HepG2 (cell line): ENCODE data around the gene GLTPD2. TPM values are rescaled to one million over a fixed set of nuclear protein-coding genes. Genes with fewer than 3 reads are reported as not detected.

ENCODE experiments used
- ATAC-seq: fragments of 200-7000 bp; cut with Tn5 transposase; 3 replicates; pipeline ENCODE4 v1.9.1; 2020; ENCODE audit warnings: mild to moderate bottlenecking, moderate library complexity
- BruUV-seq: library from RNA; stranded (reverse); fragments of 400-500 nt; replicated peaks from 2 replicates; lab custom pipeline; 2021; lab: Mats Ljungman, UMichigan
- CTCF ChIA-PET: fragments of 300-600 bp; formaldehyde crosslinking; extraction: SDS; loops from one replicate; lab custom pipeline; 2021; ENCODE audit warnings: low total read pairs, inconsistent platforms, low intra/inter-chr PET ratio; lab: Yijun Ruan, JAX
- POLR2A ChIA-PET: fragments of 350-600 bp; sonication (Branson Sonifier 250); formaldehyde crosslinking; loops from one replicate; lab custom pipeline; 2020; ENCODE audit warnings: antibody characterized with exemption, inconsistent platforms; lab: Yijun Ruan, JAX
- DNase-seq: peaks from one replicate; pipeline ENCODE4 v3.0.0-alpha.2; 2015; ENCODE audit warnings: low spot score
- FAIRE-seq: peaks from 3 replicates; lab custom pipeline; 2011; peaks lifted over from hg19 to GRCh38; lab: Jason Lieb, UNC
- H2AFZ ChIP-seq: one replicate; pipeline ENCODE4 v1.6.1; 2011; ENCODE audit warnings: low read length, inconsistent platforms
- H3K27ac ChIP-seq: fragments of 300-600 bp; 3 replicates; pipeline ENCODE4 v1.8.0; 2011; ENCODE audit warnings: mixed run types, mild to moderate bottlenecking, mixed read lengths, low read length, inconsistent platforms; ENCODE audit not compliant: insufficient read depth; ENCODE audit errors: extremely low read length
- H3K27me3 ChIP-seq, 2 experiments: fragments of 200-600 bp in 1 of 2; 2 replicates in 1 of 2; 3 replicates in 1 of 2; pipeline versions ENCODE4 v1.6.0 to v1.8.0; 2011; ENCODE audit warnings: low read length in 2 of 2, mild to moderate bottlenecking in 2 of 2, moderate library complexity in 2 of 2, inconsistent platforms in 1 of 2; ENCODE audit not compliant: insufficient read depth in 2 of 2, control insufficient read depth in 1 of 2
- H3K36me3 ChIP-seq, 2 experiments: fragments of 200-600 bp in 1 of 2; replicated peaks in 1 of 2; 2 replicates in 1 of 2; 3 replicates in 1 of 2; pipeline versions ENCODE4 v1.5.1 to v1.8.0; 2011; ENCODE audit warnings: low read length in 2 of 2, inconsistent platforms in 1 of 2; ENCODE audit not compliant: insufficient read depth in 2 of 2, control insufficient read depth in 1 of 2
- H3K4me1 ChIP-seq: 2 replicates; pipeline ENCODE4 v1.5.1; 2012; ENCODE audit warnings: low read length, inconsistent platforms; ENCODE audit not compliant: insufficient read depth
- H3K4me2 ChIP-seq: 2 replicates; pipeline ENCODE4 v1.6.0; 2011; ENCODE audit warnings: low read depth, low read length, inconsistent platforms
- H3K4me3 ChIP-seq, 3 experiments: fragments of 200-600 bp in 1 of 3; sonication (generic), shearing (Covaris generic) in 1 of 3; replicated peaks in 1 of 3; 2 replicates each; pipeline ENCODE4 v1.5.1; 2011 to 2016; ENCODE audit warnings: low read length in 3 of 3, inconsistent platforms in 2 of 3, low read depth in 2 of 3, mild to moderate bottlenecking in 2 of 3, control low read depth in 1 of 3, mixed read lengths in 1 of 3; ENCODE audit not compliant: insufficient read depth in 1 of 3
- H3K79me2 ChIP-seq: one replicate; pipeline ENCODE4 v1.6.1; 2011; ENCODE audit warnings: low read length, inconsistent platforms; ENCODE audit not compliant: insufficient read depth
- H3K9ac ChIP-seq: 2 replicates; pipeline ENCODE4 v1.6.0; 2011; ENCODE audit warnings: mild to moderate bottlenecking, low read depth, low read length, inconsistent platforms; ENCODE audit not compliant: insufficient read depth
- H3K9me3 ChIP-seq: 2 replicates; pipeline ENCODE4 v1.5.1; 2012; ENCODE audit warnings: mild to moderate bottlenecking, low read length
- H4K20me1 ChIP-seq: 2 replicates; pipeline ENCODE4 v1.6.0; 2011; ENCODE audit warnings: inconsistent platforms, mild to moderate bottlenecking, low read length, moderate library complexity; ENCODE audit not compliant: insufficient read depth
- AGO2 ChIP-seq: fragments of 200-400 bp; formaldehyde crosslinking; optimal IDR thresholded peaks from 2 replicates; pipeline ENCODE3; 2017; ENCODE audit warnings: mild to moderate bottlenecking, low read depth, low read length, moderate library complexity
- HIVEP1 ChIP-seq: sonication (generic); formaldehyde crosslinking; IDR thresholded peaks from 2 replicates; pipeline ENCODE4 v1.4.0; 2020; ENCODE audit warnings: mild to moderate bottlenecking, missing genetic modification reagents
- ISL2 ChIP-seq: sonication (generic); formaldehyde crosslinking; IDR thresholded peaks from 2 replicates; pipeline ENCODE4 v1.5.0; 2020; ENCODE audit warnings: missing genetic modification reagents
- KDM5A ChIP-seq: fragments of 200-600 bp; sonication (generic); IDR thresholded peaks from 2 replicates; pipeline ENCODE4 v1.7.0; 2018; ENCODE audit warnings: antibody characterized with exemption, mild to moderate bottlenecking, low read length, borderline replicate concordance
- MED13 ChIP-seq: sonication (generic); formaldehyde crosslinking; IDR thresholded peaks from 2 replicates; pipeline ENCODE4 v1.5.0; 2020; ENCODE audit warnings: missing genetic modification reagents
- PHF20 ChIP-seq: sonication (generic); formaldehyde crosslinking; IDR thresholded peaks from 2 replicates; pipeline ENCODE4 v1.5.0; 2020; ENCODE audit warnings: mild to moderate bottlenecking, missing genetic modification reagents
- RFXANK ChIP-seq: IDR thresholded peaks from 2 replicates; pipeline ENCODE4 v1.6.1; 2016
- TAF15 ChIP-seq: fragments of 200-400 bp; formaldehyde crosslinking; IDR thresholded peaks from one replicate; pipeline ENCODE4 v1.6.1; 2018; ENCODE audit warnings: mild to moderate bottlenecking, low read depth, low read length; ENCODE audit not compliant: poor library complexity, severe bottlenecking
- ZNF331 ChIP-seq: sonication (generic); formaldehyde crosslinking; IDR thresholded peaks from 2 replicates; pipeline ENCODE4 v1.4.0; 2020; ENCODE audit warnings: missing genetic modification reagents
- WGBS: methylation state at CpG from one replicate; pipeline ENCODE4 v1.1.6; 2017; ENCODE audit warnings: low lambda C conversion rate; 5-methylcytosine and 5-hydroxymethylcytosine counted together
- in situ Hi-C: cut with HindIII; loops from 2 replicates; pipeline ENCODE4 v1.10.0; 2017; ENCODE audit warnings: low pct_unique_long_range_greater_than_20kb; ENCODE audit not compliant: extremely low pct_ligation_motif_present
- intact Hi-C: fragments of 100-400 bp; cut with micrococcal nuclease; formaldehyde crosslinking; loops from one replicate; pipeline ENCODE4 v1.10.0; 2022; ENCODE audit not compliant: unreplicated experiment
- polyA plus RNA-seq, 8 experiments: library from polyadenylated mRNA; depleted of rRNA in 3 of 8; stranded (reverse) in 7 of 8; unstranded in 1 of 8; fragments of >200 nt; fragmentation: Illumina TruSeq in 4 of 8; extraction: Trizol in 4 of 8; gene quantifications; 2 replicates each; pipeline versions ENCODE4 v1.2.1 to v1.2.3, GENCODE V29; 2011 to 2016; ENCODE audit warnings: low read depth in 4 of 8, missing spikeins in 1 of 8, mixed read lengths in 1 of 8; ENCODE audit not compliant: insufficient read depth in 1 of 8
- total RNA-seq, 5 experiments: library from RNA; depleted of rRNA; stranded (reverse); fragments of >200 nt; fragmentation: Illumina TruSeq; extraction: Trizol; gene quantifications; 2 replicates each; pipeline ENCODE4 v1.2.3, GENCODE V29; 2016; ENCODE audit warnings: low read depth in 1 of 5
- TF ChIP-seq, protein P1 (sequence below): IDR thresholded peaks from 2 replicates; pipeline ENCODE4 v1.6.1; 2012; ENCODE audit warnings: low read depth, low read length, improper control_type of control experiment

Gene GLTPD2
- total and polyA plus RNA-seq, 2 of the 13 experiments (the other 11 are each of a cell fraction or from before 2014, with no cell fraction given): 7.5 to 12.9 TPM

DNA sequence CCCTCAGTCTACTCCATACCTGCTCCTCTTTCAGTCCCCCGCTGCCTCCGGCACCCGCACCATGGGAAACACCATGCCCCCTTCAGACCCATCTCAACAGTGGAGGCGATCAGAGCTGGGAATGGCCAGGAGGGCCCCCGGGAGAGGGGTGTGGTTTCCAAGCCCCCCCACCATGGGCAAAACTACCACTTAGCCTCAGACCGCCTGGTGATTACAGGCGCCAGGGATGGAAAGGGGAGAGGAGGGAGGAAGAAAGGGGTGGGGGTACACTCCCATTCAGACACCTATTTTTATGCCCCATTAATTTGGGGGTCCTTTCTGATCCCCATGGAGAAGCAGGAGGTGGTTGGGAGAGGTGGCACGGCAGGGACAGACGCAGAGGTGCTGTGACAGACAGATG lies 13.5 kb downstream of the GLTPD2 start, which contains the start of gene C17orf114 (continued):
- TF ChIP-seq TAF15: no peak
- no peak for TF ChIP-seq PHF20
- TF ChIP-seq AGO2: no peak
- no peak for TF ChIP-seq RFXANK (CRISPR knock-in tag)
- no peak for TF ChIP-seq HIVEP1 (CRISPR knock-in tag)
- no peak for TF ChIP-seq ZNF331 (CRISPR knock-in tag)

DNA sequence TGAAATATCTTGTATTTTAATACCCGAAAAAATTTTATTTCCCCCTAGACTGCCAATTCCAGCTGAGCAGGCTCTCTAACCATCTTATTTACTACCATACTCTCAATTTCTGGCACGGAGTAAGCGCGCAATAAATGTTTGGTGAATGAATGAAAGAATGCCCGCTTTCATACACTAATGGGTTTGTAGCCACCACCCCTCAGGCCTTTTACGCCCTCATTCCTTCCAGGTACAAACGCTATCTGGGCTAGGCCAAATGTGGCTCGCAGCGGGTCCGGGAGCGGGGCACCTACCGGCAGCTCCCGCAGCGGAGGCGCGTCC lies 17.7 kb downstream of the GLTPD2 start:
- no peaks in the 10 kb centered on the region for H4K20me1 ChIP-seq
- ChIA-PET POLR2A (interaction anchor here (0.8 to 2.5 kb wide), 16 partner anchors 10 to 102 kb away, joined by 3 to 26 read pairs (median 6); partner anchors contain the start of genes ARRB2, GLTPD2, PELP1 and PSMB6), CTCF (interaction anchor here (1.4 kb wide), 1 partner anchor 75 kb away, joined by 4 read pairs; the partner anchor contains the start of gene MED11)
- peak overlapping the region; percentile 62 to 96 (median 80) for H3K4me3 ChIP-seq
- H3K27ac ChIP-seq: peak overlapping the region; percentile 49
- WGBS: 3% methylated on average over 11 of the region's 16 CpGs
- in situ Hi-C loops (loop anchor here (5.0 kb wide), 1 partner anchor 76 kb away; no protein-coding TSS in a partner anchor), intact Hi-C loops (no loop called here)
- DNase-seq: no peak
- H3K27me3 ChIP-seq: no peaks in the 10 kb centered on the region
- H3K4me2 ChIP-seq: peak overlapping the region; percentile 88
- H2AFZ ChIP-seq: peak overlapping the region; percentile 83
- no TSS peak for BruUV-seq
- TF ChIP-seq KDM5A: peak; percentile 41; the same call in 1 of the 2 replicates
- TF ChIP-seq MED13 (CRISPR knock-in tag): 0 out of 2 replicates have a peak, but pooled peaks have one; percentile 12
- peak; percentile 26; the same call in 1 of the 2 replicates for TF ChIP-seq ISL2 (CRISPR knock-in tag)
- TF ChIP-seq, protein P1, sequence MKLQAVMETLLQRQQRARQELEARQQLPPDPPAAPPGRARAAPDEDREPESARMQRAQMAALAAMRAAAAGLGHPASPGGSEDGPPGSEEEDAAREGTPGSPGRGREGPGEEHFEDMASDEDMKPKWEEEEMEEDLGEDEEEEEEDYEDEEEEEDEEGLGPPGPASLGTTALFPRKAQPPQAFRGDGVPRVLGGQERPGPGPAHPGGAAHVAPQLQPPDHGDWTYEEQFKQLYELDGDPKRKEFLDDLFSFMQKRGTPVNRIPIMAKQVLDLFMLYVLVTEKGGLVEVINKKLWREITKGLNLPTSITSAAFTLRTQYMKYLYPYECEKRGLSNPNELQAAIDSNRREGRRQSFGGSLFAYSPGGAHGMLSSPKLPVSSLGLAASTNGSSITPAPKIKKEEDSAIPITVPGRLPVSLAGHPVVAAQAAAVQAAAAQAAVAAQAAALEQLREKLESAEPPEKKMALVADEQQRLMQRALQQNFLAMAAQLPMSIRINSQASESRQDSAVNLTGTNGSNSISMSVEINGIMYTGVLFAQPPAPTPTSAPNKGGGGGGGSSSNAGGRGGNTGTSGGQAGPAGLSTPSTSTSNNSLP: no peak
- no peak for ATAC-seq
- H3K4me1 ChIP-seq: peaks cover 29% of the 10 kb centered on the region
- no peaks in the 10 kb centered on the region for H3K9me3 ChIP-seq
- H3K36me3 ChIP-seq: peaks cover 4 to 6% of the 10 kb centered on the region in 2 experiments; a peak in 2 of 5 replicates
- peaks cover 3% of the 10 kb centered on the region for H3K79me2 ChIP-seq
- H3K9ac ChIP-seq: peak overlapping the region; percentile 84
- FAIRE-seq: no peak
